Right atrium auricular region (tissue), 2 donors: ENCODE measurements around the gene OR2T3. TPM values are rescaled to one million over a fixed set of nuclear protein-coding genes. Genes with fewer than 3 reads are reported as not detected.
"Not testable (repeated sequence)": the region's sequence is repeated elsewhere in the genome, so short reads cannot be mapped to it uniquely, and the experiment has no call there.

Experiments
- DNase-seq: peaks from one replicate; pipeline ENCODE4 v3.0.0-alpha.2; 2019; ENCODE audit warnings: low spot score
- H3K27ac ChIP-seq, 2 donors: fragments of 200-600 bp; sonication (generic); 1 replicate in 1 of 2; 2 replicates in 1 of 2; pipeline ENCODE4 v1.5.1; 2016 to 2019
- H3K27me3 ChIP-seq, 2 donors: fragments of 200-600 bp; sonication (generic); one replicate each; pipeline versions ENCODE4 v1.5.1 to v1.6.0; 2017 to 2019
- H3K36me3 ChIP-seq: fragments of 200-600 bp; sonication (generic); one replicate; pipeline ENCODE4 v1.5.1; 2016
- H3K4me1 ChIP-seq, 2 donors: fragments of 200-600 bp; sonication (generic); one replicate each; pipeline versions ENCODE4 v1.5.1 to v1.6.0; 2017 to 2019
- H3K4me3 ChIP-seq, 2 donors: fragments of 200-600 bp; sonication (generic); 1 replicate in 1 of 2; 2 replicates in 1 of 2; pipeline ENCODE4 v1.5.1; 2017 to 2019; ENCODE audit warnings: mild to moderate bottlenecking in 1 of 2, moderate library complexity in 1 of 2
- H3K9me3 ChIP-seq, 2 donors: fragments of 200-600 bp; sonication (generic); one replicate each; pipeline ENCODE4 v1.5.1; 2019
- total RNA-seq, 2 donors: library from RNA; depleted of rRNA; stranded (reverse); fragments of >200 nt; gene quantifications; one replicate each; pipeline ENCODE4 v1.1.0, GENCODE V29; 2016

Gene OR2T3, protein sequence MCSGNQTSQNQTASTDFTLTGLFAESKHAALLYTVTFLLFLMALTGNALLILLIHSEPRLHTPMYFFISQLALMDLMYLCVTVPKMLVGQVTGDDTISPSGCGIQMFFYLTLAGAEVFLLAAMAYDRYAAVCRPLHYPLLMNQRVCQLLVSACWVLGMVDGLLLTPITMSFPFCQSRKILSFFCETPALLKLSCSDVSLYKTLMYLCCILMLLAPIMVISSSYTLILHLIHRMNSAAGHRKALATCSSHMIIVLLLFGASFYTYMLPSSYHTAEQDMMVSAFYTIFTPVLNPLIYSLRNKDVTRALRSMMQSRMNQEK
- total RNA-seq, result not detected

DNA sequence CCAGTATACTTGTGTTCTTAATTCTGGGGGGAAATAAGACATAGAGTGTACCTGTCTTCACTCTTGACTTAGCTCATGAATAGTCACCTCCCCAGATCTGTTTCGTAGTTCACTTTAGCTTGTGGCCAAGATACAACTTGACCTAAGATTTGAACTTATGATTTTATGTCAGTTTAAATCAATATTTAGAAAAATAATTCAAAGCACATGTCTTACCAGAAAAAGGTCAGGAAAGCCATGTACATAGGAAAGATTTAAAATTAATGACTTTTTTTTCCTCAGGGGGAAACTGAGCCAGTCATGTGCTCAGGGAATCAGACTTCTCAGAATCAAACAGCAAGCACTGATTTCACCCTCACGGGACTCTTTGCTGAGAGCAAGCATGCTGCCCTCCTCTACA, at the start of gene OR2T3:
TSS of gene OR2T3 (plus strand) at position 301 of the 400 bp plus-strand sequence. CDS start at position 301, 0 bp downstream.
- not testable (repeated sequence) for H3K4me1 ChIP-seq, H3K4me3 ChIP-seq, H3K36me3 ChIP-seq, H3K9me3 ChIP-seq, H3K27me3 ChIP-seq, DNase-seq, H3K27ac ChIP-seq

DNA sequence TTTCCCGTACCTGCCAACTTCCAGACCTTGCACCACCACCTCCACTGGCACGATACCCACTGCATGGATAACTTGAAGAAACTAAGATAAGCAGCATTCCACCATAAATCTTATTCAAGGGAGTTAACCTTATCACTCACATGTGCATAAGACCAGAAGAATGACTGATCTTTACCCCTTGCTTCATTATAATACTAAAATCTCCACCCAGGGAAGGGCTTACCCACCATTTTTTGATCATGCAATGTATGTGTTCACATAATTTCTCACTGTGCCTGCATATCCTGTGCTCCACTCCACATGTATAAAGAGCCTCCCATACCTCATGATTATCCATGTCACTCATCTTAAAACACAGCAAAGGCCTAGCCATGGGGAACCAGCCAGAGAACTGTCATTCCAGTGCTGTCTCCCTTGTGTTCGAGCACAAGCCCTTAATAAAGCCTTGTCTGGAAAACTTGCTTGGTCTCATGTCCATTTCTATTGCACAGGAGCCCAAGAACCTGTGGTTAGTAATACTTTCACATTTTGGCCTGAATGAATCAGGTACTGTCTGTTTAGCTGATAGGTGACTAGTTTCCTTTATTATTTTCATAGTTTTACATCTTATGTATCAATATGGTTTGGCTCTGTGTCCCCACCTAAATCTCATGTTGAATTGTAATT, 45.5 kb upstream of the OR2T3 start:
- not testable (repeated sequence) for H3K9me3 ChIP-seq, H3K4me1 ChIP-seq, DNase-seq

DNA sequence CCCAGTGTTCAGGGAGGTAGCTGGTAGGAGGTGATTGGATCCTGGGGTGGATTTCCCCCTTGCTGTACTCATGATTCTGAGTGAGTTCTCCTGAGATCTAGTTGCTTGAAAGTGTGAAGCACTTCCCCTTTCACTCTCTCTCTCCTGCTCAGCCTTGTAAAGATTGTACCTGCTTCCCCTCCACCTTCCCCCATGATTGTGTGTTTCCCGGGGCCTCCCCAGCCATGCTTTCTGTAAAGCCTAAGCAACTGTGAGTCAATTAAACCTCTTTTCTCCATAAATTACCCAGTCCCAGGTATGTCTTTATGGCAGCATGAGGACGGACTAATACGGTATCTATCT, 45.0 kb upstream of the OR2T3 start:
- not testable (repeated sequence) for H3K9me3 ChIP-seq, H3K27ac ChIP-seq, H3K4me1 ChIP-seq, H3K36me3 ChIP-seq, H3K4me3 ChIP-seq, DNase-seq, H3K27me3 ChIP-seq

More for the DNA sequence above, 45.5 kb upstream of the OR2T3 start:
- H3K36me3 ChIP-seq, H3K27me3 ChIP-seq, H3K4me3 ChIP-seq, H3K27ac ChIP-seq: not testable (repeated sequence)

DNA sequence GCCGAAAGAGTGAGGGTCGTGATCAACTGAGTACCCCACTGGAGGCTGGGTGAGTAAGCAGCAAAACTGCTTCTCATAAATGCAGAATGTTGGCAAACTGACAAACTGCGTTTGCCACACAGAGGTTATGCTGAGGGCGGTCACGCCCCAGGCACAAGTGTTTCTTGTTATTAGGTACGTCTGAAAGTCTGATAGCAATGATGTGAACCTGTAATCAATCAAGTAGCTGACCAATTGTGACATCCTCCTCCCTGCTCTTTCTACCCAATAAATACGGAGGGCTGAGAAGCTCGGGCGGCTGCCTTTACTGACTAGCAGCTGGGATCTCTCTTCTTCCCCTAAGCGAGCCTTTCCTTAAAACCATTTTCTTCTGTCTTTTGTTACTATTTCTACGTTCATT, 41.5 kb upstream of the OR2T3 start:
- not testable (repeated sequence) for H3K27me3 ChIP-seq, H3K9me3 ChIP-seq, H3K36me3 ChIP-seq, H3K4me1 ChIP-seq, DNase-seq, H3K27ac ChIP-seq, H3K4me3 ChIP-seq

DNA sequence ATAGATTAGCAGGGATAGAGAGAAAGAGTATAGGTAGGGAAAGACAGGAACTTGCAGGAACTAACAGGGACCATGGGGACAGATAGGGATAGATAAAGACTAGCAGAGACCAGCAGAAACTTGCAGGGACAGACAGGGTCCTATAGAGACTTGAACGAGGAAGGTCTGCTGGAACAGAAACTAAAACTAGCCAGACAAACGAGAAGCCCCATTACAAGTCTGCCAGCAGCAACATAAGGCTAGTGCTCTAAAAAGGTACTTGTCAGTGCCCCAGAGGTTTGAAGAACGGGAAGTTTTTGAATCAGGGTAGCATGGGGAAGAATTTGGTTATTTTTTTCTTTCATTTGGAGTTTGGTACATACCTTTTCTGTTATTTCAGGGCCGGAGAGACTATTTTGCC, 41.0 kb upstream of the OR2T3 start:
- not testable (repeated sequence) for H3K36me3 ChIP-seq, H3K4me3 ChIP-seq, DNase-seq, H3K9me3 ChIP-seq, H3K27ac ChIP-seq, H3K4me1 ChIP-seq, H3K27me3 ChIP-seq

DNA sequence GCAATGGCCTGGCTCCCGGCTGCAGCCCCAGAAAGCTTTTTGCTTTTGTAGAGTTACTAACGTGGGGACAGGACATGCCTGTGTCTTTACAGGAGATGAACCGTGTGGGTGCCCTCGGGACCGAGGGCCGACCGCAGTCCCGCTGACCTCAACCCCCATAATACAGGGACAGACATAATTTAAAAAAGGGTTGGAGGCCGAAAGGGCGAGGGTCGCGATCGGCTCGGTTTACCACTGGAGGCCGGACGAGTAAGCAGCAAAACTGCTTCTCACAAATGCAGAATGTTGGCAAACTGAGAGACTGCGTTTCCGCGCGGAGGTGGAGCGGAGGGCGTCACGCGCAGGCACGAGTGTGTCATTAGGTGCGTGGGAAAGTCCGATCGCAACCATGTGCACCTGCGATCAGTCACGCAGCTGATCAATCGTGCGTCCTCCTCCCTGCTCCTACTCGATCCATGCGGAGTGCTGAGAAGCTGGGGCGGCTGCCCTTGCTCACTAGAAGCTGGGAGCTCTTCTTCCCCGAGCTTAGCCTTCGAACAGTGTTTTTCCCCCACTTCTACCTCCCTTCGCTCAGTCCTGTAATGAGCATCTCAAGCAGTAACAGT, 39.2 kb upstream of the OR2T3 start:
- not testable (repeated sequence) for H3K27me3 ChIP-seq, H3K36me3 ChIP-seq, H3K4me1 ChIP-seq, H3K4me3 ChIP-seq, H3K27ac ChIP-seq, H3K9me3 ChIP-seq, DNase-seq

DNA sequence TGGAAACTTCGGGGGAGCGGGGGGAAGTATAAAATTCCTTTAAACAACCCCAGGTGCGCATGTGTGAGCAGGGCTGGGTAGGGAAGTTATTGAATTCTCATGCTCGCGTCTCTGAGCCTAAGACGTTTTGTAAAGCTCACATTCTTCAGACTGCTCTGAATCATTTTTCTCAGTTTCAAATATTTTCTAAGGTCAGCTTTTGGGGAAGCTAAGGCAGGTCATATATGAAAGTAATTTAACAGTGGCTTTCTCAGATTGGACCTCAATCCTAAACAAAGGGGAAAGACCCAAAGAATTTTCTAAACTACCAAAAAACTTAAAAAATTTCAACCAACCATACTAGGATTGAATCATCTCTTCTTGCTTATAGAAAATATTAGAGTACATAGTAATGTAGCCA, 38.2 kb upstream of the OR2T3 start:
- not testable (repeated sequence) for H3K4me1 ChIP-seq, H3K27me3 ChIP-seq, H3K4me3 ChIP-seq, H3K9me3 ChIP-seq, DNase-seq, H3K36me3 ChIP-seq, H3K27ac ChIP-seq

DNA sequence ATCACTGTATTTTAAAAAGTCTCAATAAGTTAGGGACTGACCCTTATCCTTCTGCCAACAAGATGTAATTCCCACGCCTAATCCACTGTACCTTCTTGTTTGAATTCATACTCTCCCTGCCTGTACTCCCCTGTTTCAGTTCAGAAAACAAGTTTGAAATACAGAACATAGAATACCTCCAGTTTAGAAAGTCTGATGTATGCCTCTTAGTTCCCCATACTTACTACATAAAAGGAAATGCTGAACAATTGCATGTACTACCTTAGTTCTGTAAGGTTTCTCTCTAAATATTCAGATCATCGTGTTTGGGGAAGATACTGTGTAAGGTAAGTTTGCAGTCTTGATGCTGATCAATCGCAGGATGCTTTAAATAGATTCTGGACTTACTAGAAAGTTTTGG, 36.8 kb upstream of the OR2T3 start:
- not testable (repeated sequence) for H3K4me3 ChIP-seq, H3K36me3 ChIP-seq, H3K27me3 ChIP-seq, H3K27ac ChIP-seq, H3K4me1 ChIP-seq, H3K9me3 ChIP-seq, DNase-seq

DNA sequence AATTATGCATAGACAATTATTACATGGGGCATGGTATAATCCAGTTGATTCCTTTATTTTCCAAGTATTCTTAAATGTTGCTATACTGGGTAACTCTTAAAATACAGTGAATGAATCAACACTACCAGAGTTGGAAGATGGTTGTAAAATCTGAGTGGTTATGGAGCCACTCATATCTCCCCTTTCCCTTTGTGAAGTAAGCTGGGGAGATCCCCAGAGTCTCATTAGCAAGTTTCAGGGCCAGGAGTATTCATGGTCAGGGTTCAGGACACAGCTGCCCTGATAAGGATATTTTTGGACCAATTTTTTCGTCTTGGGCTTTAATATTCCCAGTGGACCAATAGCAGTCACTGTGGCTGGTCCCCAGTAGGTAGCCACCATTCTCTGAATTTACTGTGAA, 34.5 kb upstream of the OR2T3 start:
- H3K4me3 ChIP-seq, H3K36me3 ChIP-seq, H3K9me3 ChIP-seq, H3K27me3 ChIP-seq, H3K27ac ChIP-seq, DNase-seq, H3K4me1 ChIP-seq: not testable (repeated sequence)

DNA sequence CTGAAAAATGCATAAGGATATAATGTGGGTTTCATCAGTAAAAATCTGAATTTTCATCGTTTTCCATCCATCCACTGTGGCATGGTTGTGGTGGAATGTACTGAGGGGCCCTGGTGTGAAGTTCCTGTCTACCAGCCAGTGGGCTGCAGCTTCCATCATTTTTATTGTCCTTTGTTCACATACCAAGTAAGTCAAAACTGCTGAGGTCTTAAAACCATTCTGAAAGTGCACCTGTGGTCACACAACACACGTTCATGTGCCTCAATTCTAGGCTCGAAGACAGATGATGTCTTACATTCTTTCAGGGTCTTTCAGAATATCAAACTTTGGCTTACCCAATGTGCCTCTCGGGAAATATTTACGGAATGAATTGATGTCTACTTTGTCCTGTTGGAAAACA, 33.9 kb upstream of the OR2T3 start:
- not testable (repeated sequence) for H3K9me3 ChIP-seq, H3K27ac ChIP-seq, H3K4me1 ChIP-seq, DNase-seq, H3K36me3 ChIP-seq, H3K27me3 ChIP-seq, H3K4me3 ChIP-seq

DNA sequence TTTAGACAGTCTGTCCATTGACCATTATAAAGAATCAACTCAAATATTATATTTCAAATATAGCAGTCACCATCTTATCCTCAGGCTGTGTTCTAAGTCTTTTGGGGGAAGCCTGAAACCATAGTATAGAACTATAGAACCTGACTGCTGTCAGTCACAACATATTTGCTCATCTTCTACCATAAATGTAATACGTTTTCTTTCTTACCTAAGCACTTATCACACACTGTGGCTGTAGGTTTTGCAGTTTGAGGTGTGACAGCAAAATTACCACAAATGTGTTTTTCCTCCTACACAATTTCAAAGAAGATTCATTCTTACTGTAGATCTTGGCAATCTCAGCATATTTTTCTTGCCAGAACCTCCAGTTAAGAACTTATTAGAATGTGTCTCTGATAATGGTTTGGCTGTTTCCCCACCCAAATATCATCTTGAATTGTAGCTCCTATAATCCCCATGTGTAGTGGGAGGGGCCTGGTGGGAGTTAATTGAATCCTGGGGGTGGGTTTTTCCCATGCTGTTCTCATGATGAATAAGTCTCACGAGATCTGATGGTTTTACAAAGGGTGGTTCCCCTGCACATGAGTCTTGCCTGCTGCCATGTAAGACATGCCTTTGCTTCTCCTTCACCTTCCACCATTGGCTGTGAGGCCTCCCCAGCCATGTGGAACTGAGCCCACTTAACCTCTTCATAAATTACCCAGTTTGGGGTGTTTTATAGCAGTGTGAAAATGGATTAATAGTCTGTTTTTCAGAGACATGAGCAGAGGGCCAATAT, 30.5 kb upstream of the OR2T3 start:
- not testable (repeated sequence) for DNase-seq, H3K27me3 ChIP-seq, H3K9me3 ChIP-seq, H3K4me3 ChIP-seq, H3K4me1 ChIP-seq, H3K27ac ChIP-seq, H3K36me3 ChIP-seq

DNA sequence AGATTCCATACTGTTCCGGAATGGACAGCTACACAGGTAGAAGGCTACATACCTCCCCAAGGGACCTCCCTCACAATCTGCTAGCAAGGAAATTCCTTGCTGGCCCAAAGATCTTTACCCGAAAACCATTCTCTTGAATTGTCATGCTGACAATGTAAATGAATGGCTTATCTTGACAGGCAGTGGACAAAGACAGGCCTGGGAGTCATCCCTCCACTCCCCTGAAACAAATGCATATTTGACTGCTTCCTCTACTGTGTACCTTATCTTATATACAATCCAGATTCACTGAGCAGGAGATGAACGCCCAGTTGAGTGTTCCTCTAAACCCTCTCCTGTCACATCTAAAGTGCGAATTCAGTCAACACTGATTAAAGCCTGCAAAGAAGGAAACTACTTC, 28.5 kb upstream of the OR2T3 start:
- H3K27me3 ChIP-seq, H3K4me1 ChIP-seq, H3K36me3 ChIP-seq, H3K27ac ChIP-seq, DNase-seq, H3K9me3 ChIP-seq, H3K4me3 ChIP-seq: not testable (repeated sequence)

DNA sequence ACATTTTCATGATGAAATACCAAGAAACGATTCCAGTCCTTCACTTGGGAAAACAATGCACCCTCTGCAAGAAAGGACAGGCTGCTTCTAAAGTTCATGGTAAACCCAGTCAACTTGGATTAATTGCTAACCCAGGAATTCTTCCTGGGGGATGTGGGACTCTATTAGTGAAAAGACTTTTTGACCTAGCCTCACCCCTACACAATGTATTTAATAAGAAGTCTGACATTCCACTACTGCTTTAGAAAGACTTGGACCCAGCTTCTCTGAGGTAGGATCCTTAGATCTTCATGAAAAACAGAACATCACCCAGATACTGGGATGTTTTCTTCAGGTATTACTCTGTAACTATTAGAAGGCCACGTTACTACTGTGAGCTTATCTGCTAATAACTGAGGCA, 27.8 kb upstream of the OR2T3 start, which contains the start of gene OR2T2:
TSS of gene OR2T2 (plus strand) at position 239 of the 400 bp plus-strand sequence. CDS start 7,161 bp downstream, outside the sequence.
- not testable (repeated sequence) for H3K27ac ChIP-seq, H3K9me3 ChIP-seq, H3K4me1 ChIP-seq, H3K36me3 ChIP-seq, H3K4me3 ChIP-seq, DNase-seq, H3K27me3 ChIP-seq

DNA sequence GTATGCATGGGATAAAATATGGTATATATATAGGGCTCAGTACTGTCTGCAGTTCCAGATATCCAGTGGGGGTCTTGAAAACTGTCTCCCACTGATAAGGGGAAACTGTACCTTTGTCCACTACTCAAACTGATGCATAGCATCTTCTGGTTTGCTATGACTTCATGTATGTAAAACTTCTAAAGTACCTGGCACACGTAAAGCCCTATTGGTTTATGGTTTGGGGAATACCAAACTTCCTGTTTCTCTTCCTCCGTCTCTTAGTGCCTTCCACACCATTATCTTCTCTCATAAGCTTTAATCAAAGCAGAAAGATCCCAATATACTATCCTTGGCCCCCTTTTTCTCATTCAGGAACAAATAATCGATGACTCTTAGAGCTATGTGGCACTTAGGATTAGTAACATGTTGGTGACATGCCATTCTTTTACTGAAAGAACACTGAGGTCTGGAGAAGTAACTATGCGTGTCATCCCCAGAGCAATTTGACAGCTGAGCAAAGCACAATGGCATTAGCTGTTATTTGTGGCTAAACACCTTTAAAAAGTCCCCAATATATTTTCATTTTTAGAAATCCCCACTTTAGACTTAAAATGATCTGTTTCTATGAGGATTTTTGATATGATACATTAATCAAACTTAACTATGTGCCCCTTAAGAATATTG, 24.6 kb upstream of the OR2T3 start:
- not testable (repeated sequence) for H3K9me3 ChIP-seq, H3K27me3 ChIP-seq, DNase-seq, H3K4me1 ChIP-seq, H3K4me3 ChIP-seq, H3K27ac ChIP-seq, H3K36me3 ChIP-seq
